GM12878 (cell line): Measurements from ENCODE around the gene IL20RA. TPM values are rescaled to one million over a fixed set of nuclear protein-coding genes. Genes with fewer than 3 reads are reported as not detected.
A peak's percentile ranks its signal among the peaks of the same experiment; 100 is the strongest.

Experiments
- ATAC-seq: fragments of 200-7000 bp; cut with Tn5 transposase; 3 replicates; pipeline ENCODE4 v1.9.1; 2020; ENCODE audit warnings: mild to moderate bottlenecking, moderate library complexity
- BruUV-seq: library from RNA; stranded (reverse); fragments of 400-500 nt; replicated peaks from 2 replicates; lab custom pipeline; 2021; lab: Mats Ljungman, UMichigan
- CTCF ChIA-PET: fragments of 300-600 bp; sonication (Branson Sonifier 250); formaldehyde crosslinking; extraction: SDS; loops from one replicate; lab custom pipeline; 2021; ENCODE audit warnings: inconsistent platforms; lab: Yijun Ruan, JAX
- POLR2A ChIA-PET: fragments of 350-600 bp; formaldehyde crosslinking; extraction: SDS; loops from one replicate; lab custom pipeline; 2021; ENCODE audit warnings: inconsistent platforms; lab: Charles Lee
- RAD21 ChIA-PET: fragments of 300-600 bp; sonication (Branson Sonifier 250); formaldehyde crosslinking; loops from one replicate; lab custom pipeline; 2023; ENCODE audit warnings: antibody characterized with exemption; ENCODE audit not compliant: unreplicated experiment; lab: Charles Lee
- SMC1A ChIA-PET: fragments of 300-600 bp; sonication (Branson Sonifier 250); formaldehyde crosslinking; loops from one replicate; lab custom pipeline; 2023; ENCODE audit not compliant: unreplicated experiment, uncharacterized antibody; lab: Charles Lee
- DNase-seq: peaks from one replicate; pipeline ENCODE4 v3.0.0-alpha.2; 2011; ENCODE audit warnings: low read depth, low spot score
- FAIRE-seq: peaks from 3 replicates; lab custom pipeline; 2011; peaks lifted over from hg19 to GRCh38; lab: Jason Lieb, UNC
- H2AFZ ChIP-seq: 2 replicates; pipeline ENCODE4 v1.6.0; 2011; ENCODE audit warnings: low read depth, low read length, control low read depth; ENCODE audit not compliant: control insufficient read depth
- H3K27ac ChIP-seq: 2 replicates; pipeline ENCODE4 v1.5.1; 2011; ENCODE audit warnings: control low read depth; ENCODE audit not compliant: control insufficient read depth, insufficient read depth
- H3K27me3 ChIP-seq, 2 experiments: replicated peaks in 1 of 2; 2 replicates each; pipeline versions ENCODE4 v1.6.0 to v1.6.1; 2011; ENCODE audit warnings: low read length in 1 of 2; ENCODE audit not compliant: control insufficient read depth in 2 of 2, insufficient read depth in 2 of 2
- H3K36me3 ChIP-seq, 2 experiments: 2 replicates each; pipeline ENCODE4 v1.5.1; 2011; ENCODE audit warnings: low read length in 1 of 2; ENCODE audit not compliant: control insufficient read depth in 2 of 2, insufficient read depth in 2 of 2
- H3K4me1 ChIP-seq: 2 replicates; pipeline ENCODE4 v1.6.1; 2011; ENCODE audit warnings: mild to moderate bottlenecking, low read length, moderate library complexity, mixed read lengths; ENCODE audit not compliant: control insufficient read depth, insufficient read depth
- H3K4me2 ChIP-seq: 2 replicates; pipeline ENCODE4 v1.6.0; 2011; ENCODE audit warnings: control low read depth; ENCODE audit not compliant: control insufficient read depth, insufficient read depth
- H3K4me3 ChIP-seq: fragments of 200-600 bp; sonication (generic); 2 replicates; pipeline ENCODE4 v1.5.1; 2016
- H3K79me2 ChIP-seq: 2 replicates; pipeline ENCODE4 v1.6.0; 2011; ENCODE audit warnings: low read length; ENCODE audit not compliant: control insufficient read depth, insufficient read depth
- H3K9ac ChIP-seq: 2 replicates; pipeline ENCODE4 v1.8.0; 2011; ENCODE audit warnings: low read length, control low read depth, mixed read lengths; ENCODE audit not compliant: control insufficient read depth, insufficient read depth
- H3K9me3 ChIP-seq: replicated peaks from 3 replicates; pipeline ENCODE4 v1.5.1; 2011; ENCODE audit warnings: mild to moderate bottlenecking, low read length; ENCODE audit not compliant: control insufficient read depth, insufficient read depth
- H4K20me1 ChIP-seq: 2 replicates; pipeline ENCODE4 v1.6.0; 2011; ENCODE audit not compliant: control insufficient read depth, insufficient read depth
- BACH1 ChIP-seq: fragments of 450-650 bp; IDR thresholded peaks from 2 replicates; pipeline ENCODE4 v1.6.1; 2017; ENCODE audit warnings: mild to moderate bottlenecking, borderline replicate concordance
- BMI1 ChIP-seq: fragments of 450-650 bp; IDR thresholded peaks from 2 replicates; pipeline ENCODE4 v1.6.1; 2016; ENCODE audit warnings: mild to moderate bottlenecking, moderate library complexity, borderline replicate concordance
- CTCF ChIP-seq, 3 experiments: IDR thresholded peaks in 2 of 3; conservative IDR thresholded peaks in 1 of 3; 2 replicates each; pipeline ENCODE4 v1.5.1; 2011; ENCODE audit warnings: low read depth in 3 of 3, low read length in 3 of 3, mild to moderate bottlenecking in 3 of 3, control low read depth in 2 of 3, moderate library complexity in 2 of 3, inconsistent platforms in 1 of 3, mixed read lengths in 1 of 3; ENCODE audit not compliant: control insufficient read depth in 2 of 3, insufficient read depth in 1 of 3; ENCODE audit errors: extremely low read depth in 1 of 3
- DPF2 ChIP-seq: fragments of 450-650 bp; IDR thresholded peaks from 2 replicates; pipeline ENCODE4 v1.6.1; 2017; ENCODE audit warnings: mild to moderate bottlenecking
- EZH2 ChIP-seq: IDR thresholded peaks from 2 replicates; pipeline ENCODE4 v1.6.1; 2012; ENCODE audit warnings: low read depth, mild to moderate bottlenecking, control low read depth, inconsistent platforms, low read length, borderline replicate concordance; ENCODE audit not compliant: control insufficient read depth
- FOXK2 ChIP-seq: fragments of 450-650 bp; IDR thresholded peaks from 2 replicates; pipeline ENCODE4 v1.6.1; 2017; ENCODE audit warnings: mild to moderate bottlenecking, moderate library complexity
- FOXM1 ChIP-seq: IDR thresholded peaks from 2 replicates; pipeline ENCODE4 v1.6.1; 2012; ENCODE audit warnings: low read depth, mild to moderate bottlenecking, inconsistent platforms, low read length, moderate library complexity
- IRF3 ChIP-seq: fragments of 450-650 bp; IDR thresholded peaks from 2 replicates; pipeline ENCODE4 v1.6.1; 2014; ENCODE audit warnings: mild to moderate bottlenecking
- LARP7 ChIP-seq: fragments of 450-650 bp; IDR thresholded peaks from 2 replicates; pipeline ENCODE4 v1.6.1; 2017; ENCODE audit warnings: mild to moderate bottlenecking
- PAX5 ChIP-seq: IDR thresholded peaks from 2 replicates; pipeline ENCODE4 v1.6.1; 2011; ENCODE audit warnings: low read depth, low read length, borderline replicate concordance
- RELA ChIP-seq: fragments of 450-650 bp; IDR thresholded peaks from 2 replicates; pipeline ENCODE4 v1.8.0; 2014; ENCODE audit warnings: borderline replicate concordance; ENCODE audit not compliant: partially characterized antibody
- RUNX3 ChIP-seq: IDR thresholded peaks from 2 replicates; pipeline ENCODE4 v1.6.1; 2012; ENCODE audit warnings: low read length, inconsistent platforms
- SMAD5 ChIP-seq: IDR thresholded peaks from 2 replicates; pipeline ENCODE4 v1.6.1; 2016; ENCODE audit warnings: antibody characterized with exemption, low read depth
- STAT3 ChIP-seq: IDR thresholded peaks from 2 replicates; pipeline ENCODE4 v1.6.1; 2011; ENCODE audit warnings: low read depth, low read length, improper control_type of control experiment
- SUZ12 ChIP-seq: fragments of 200-600 bp; sonication (generic); IDR thresholded peaks from one replicate; pipeline ENCODE4 v1.6.1; 2018; ENCODE audit warnings: antibody characterized with exemption, mild to moderate bottlenecking; ENCODE audit not compliant: unreplicated experiment
- USF1 ChIP-seq: IDR thresholded peaks from 2 replicates; pipeline ENCODE4 v1.6.1; 2011; ENCODE audit warnings: borderline replicate concordance, low read depth, mild to moderate bottlenecking, moderate library complexity, mixed read lengths, low read length; ENCODE audit not compliant: insufficient read depth; ENCODE audit errors: extremely low read length
- WGBS: methylation state at CpG from one replicate; pipeline ENCODE4 v1.1.6; 2016; ENCODE audit warnings: low lambda C conversion rate; ENCODE audit not compliant: insufficient replicate concordance, insufficient coverage; ENCODE audit errors: missing lambda C conversion rate; 5-methylcytosine and 5-hydroxymethylcytosine counted together
- in situ Hi-C: fragments of 300-500 bp; cut with MboI; formaldehyde crosslinking; loops from 9 replicates; pipeline ENCODE4 v1.14.3; 2018; ENCODE audit warnings: mixed read lengths
- intact Hi-C: fragments of 100-400 bp; cut with micrococcal nuclease; formaldehyde crosslinking; loops from one replicate; pipeline ENCODE4 v1.14.2; 2022; ENCODE audit not compliant: unreplicated experiment
- polyA plus RNA-seq, 11 experiments: library from polyadenylated mRNA; depleted of rRNA in 4 of 11; unstranded in 6 of 11; stranded (reverse) in 5 of 11; fragments of >200 nt; fragmentation: Nextera tagmentation in 4 of 11; fragmentation: Illumina TruSeq in 1 of 11; extraction: Ambion mirVana in 4 of 11; extraction: Trizol in 1 of 11; gene quantifications; 1 replicate in 1 of 11; 2 replicates in 10 of 11; pipeline versions ENCODE4 v1.2.1 to v1.2.3, GENCODE V29; 2011 to 2016; ENCODE audit warnings: inconsistent platforms in 2 of 11, missing spikeins in 2 of 11, low read depth in 1 of 11
- total RNA-seq, 4 experiments: library from RNA; depleted of rRNA in 3 of 4; stranded (reverse); fragments of >200 nt in 3 of 4; fragmentation: Illumina TruSeq in 1 of 4; extraction: Trizol in 1 of 4; gene quantifications; 2 replicates each; pipeline versions ENCODE4 v1.2.1 to v1.2.3, GENCODE V29; 2013 to 2021

IL20RA gene
- total and polyA plus RNA-seq, 10 of the 15 experiments (the other 5 are each of a cell fraction or from before 2014, with no cell fraction given): 0.02 to 0.16 (median 0.09) TPM; not detected in 3

- TF ChIP-seq USF1 (no peak), FOXK2 (no peak), IRF3 (no peak), RELA (no peak), CTCF (IDR thresholded peaks at IDR 0.05 in 2 of 3, conservative IDR thresholded peaks at IDR 0.05 in 1 of 3; ENCODE audit: control insufficient read depth in 2 of 3, extremely low read depth in 1 of 3, insufficient read depth in 1 of 3, low read depth in 3 of 3, low read length in 3 of 3) (no peak)
- TF ChIP-seq, all 136 proteins: peak for 0
Measured at GRCh38 chr6:137045222-137045789, 541 bp upstream of the IL20RA start (continued).

- peak; percentile 86 for TF ChIP-seq BMI1
- no peak for TF ChIP-seq FOXK2
- no peak for TF ChIP-seq FOXM1
- TF ChIP-seq RUNX3: peak; percentile 17; the same call in 1 of the 2 replicates
- TF ChIP-seq DPF2: 0 out of 2 replicates have a peak, but pooled peaks have one; percentile 25
- TF ChIP-seq PAX5: no peak
- no peak for TF ChIP-seq SMAD5
- TF ChIP-seq BACH1: no peak
- 0 out of 2 replicates have a peak, but pooled peaks have one; percentile 49 for TF ChIP-seq EZH2
- peak; percentile 70 for TF ChIP-seq SUZ12
- TF ChIP-seq STAT3: no peak
- TF ChIP-seq LARP7: 0 out of 2 replicates have a peak, but pooled peaks have one; percentile 3
- Histone ChIP-seq H3K4me2 (peak overlapping the region; percentile 94), H3K27me3 (peaks cover 9 to 19% of the 10 kb centered on the region in 2 experiments), H3K9ac (0 out of 2 replicates have a peak overlapping the region, but pooled peaks have one; percentile 20), H3K9me3 (no peaks in the 10 kb centered on the region; the same call in 1 of the 3 replicates), H3K4me1 (no peaks in the 10 kb centered on the region), H3K4me3 (peak overlapping the region; percentile 75), H3K27ac (no peak overlapping the region), H3K36me3 (no peaks in the 10 kb centered on the region), H4K20me1 (no peaks in the 10 kb centered on the region), H3K79me2 (no peaks in the 10 kb centered on the region), H2AFZ (peak overlapping the region; percentile 55)
- ChIA-PET SMC1A (interaction anchor here (0.7 to 1.7 kb wide), 3 partner anchors 9 to 26 kb away, joined by 3 to 7 read pairs (median 3); no protein-coding TSS in a partner anchor), POLR2A (no interaction called here), RAD21 (no interaction called here), CTCF (interaction anchor here (0.7 to 1.5 kb wide), 3 partner anchors 32 to 1496 kb away, joined by 3 to 4 read pairs (median 3); no protein-coding TSS in a partner anchor)
- 16% methylated on average over 26 of the region's 42 CpGs for WGBS
- in situ Hi-C loops (no loop called here), intact Hi-C loops (no loop called here)
- no peak for FAIRE-seq
- DNase-seq: no peak
- no TSS peak for BruUV-seq
- peak; percentile 53 for ATAC-seq
Measured at GRCh38 chr6:137043710-137044365, 927 bp downstream of the IL20RA start.
